IMR-90 (cell line): ENCODE measurements around the gene IGF1R. TPM values are rescaled to one million over a fixed set of nuclear protein-coding genes. Genes with fewer than 3 reads are reported as not detected.

ENCODE experiments used
- ATAC-seq: fragments of 200-7000 bp; cut with Tn5 transposase; 2 replicates; pipeline ENCODE4 v1.9.1; 2020; ENCODE audit warnings: low read depth, mild to moderate bottlenecking, moderate library complexity
- BruUV-seq: library from RNA; stranded (reverse); fragments of 400-500 nt; replicated peaks from 2 replicates; lab custom pipeline; 2021; lab: Mats Ljungman, UMichigan
- CTCF ChIA-PET: fragments of 300-600 bp; formaldehyde crosslinking; extraction: SDS; loops from one replicate; lab custom pipeline; 2021; ENCODE audit warnings: antibody characterized with exemption; lab: Yijun Ruan, JAX
- POLR2A ChIA-PET: fragments of 300-600 bp; sonication (Branson Sonifier 250); formaldehyde crosslinking; loops from one replicate; lab custom pipeline; 2022; ENCODE audit warnings: antibody characterized with exemption; ENCODE audit not compliant: unreplicated experiment; lab: Charles Lee
- DNase-seq: peaks from one replicate; pipeline ENCODE4 v3.0.0; 2013
- H2AFZ ChIP-seq: replicated peaks from 2 replicates; pipeline ENCODE3; 2013; ENCODE audit warnings: low read length, mild to moderate bottlenecking; ENCODE audit not compliant: poor library complexity
- H2AK5ac ChIP-seq: 2 replicates; pipeline ENCODE4 v1.6.1; 2013; ENCODE audit warnings: low read depth, low read length, inconsistent platforms
- H2AK9ac ChIP-seq: replicated peaks from 2 replicates; pipeline ENCODE3; 2013; ENCODE audit warnings: mild to moderate bottlenecking, low read depth, low read length, moderate library complexity; ENCODE audit not compliant: poor library complexity
- H2BK120ac ChIP-seq: 2 replicates; pipeline ENCODE4 v1.6.1; 2013; ENCODE audit warnings: low read depth, low read length, inconsistent platforms
- H2BK15ac ChIP-seq: 3 replicates; pipeline ENCODE4 v1.6.1; 2013; ENCODE audit warnings: low read depth, low read length, inconsistent platforms
- H2BK20ac ChIP-seq: 2 replicates; pipeline ENCODE4 v1.6.1; 2013; ENCODE audit warnings: low read depth, mild to moderate bottlenecking, inconsistent platforms, low read length, moderate library complexity
- H2BK5ac ChIP-seq: 2 replicates; pipeline ENCODE4 v1.6.1; 2013; ENCODE audit warnings: mild to moderate bottlenecking, low read depth, low read length, inconsistent platforms; ENCODE audit not compliant: poor library complexity, severe bottlenecking
- H3K14ac ChIP-seq: replicated peaks from 2 replicates; pipeline ENCODE4 v1.6.1; 2013; ENCODE audit warnings: low read depth, low read length, inconsistent platforms
- H3K18ac ChIP-seq: 2 replicates; pipeline ENCODE4 v1.6.1; 2013; ENCODE audit warnings: low read depth, low read length, control low read depth
- H3K23ac ChIP-seq: 2 replicates; pipeline ENCODE4 v1.6.1; 2013; ENCODE audit warnings: low read depth, low read length, inconsistent platforms
- H3K27ac ChIP-seq: 2 replicates; pipeline ENCODE4 v1.5.1; 2013; ENCODE audit warnings: mild to moderate bottlenecking, control low read depth, low read length; ENCODE audit not compliant: insufficient read depth
- H3K27me3 ChIP-seq: 2 replicates; pipeline ENCODE4 v1.6.1; 2013; ENCODE audit warnings: low read length; ENCODE audit not compliant: control insufficient read depth, insufficient read depth
- H3K36me3 ChIP-seq: 2 replicates; pipeline ENCODE4 v1.6.1; 2013; ENCODE audit warnings: low read length, mixed read lengths; ENCODE audit not compliant: control insufficient read depth, insufficient read depth
- H3K4ac ChIP-seq: 2 replicates; pipeline ENCODE4 v1.6.1; 2013; ENCODE audit warnings: low read depth, low read length, inconsistent platforms
- H3K4me1 ChIP-seq: 2 replicates; pipeline ENCODE4 v1.6.1; 2013; ENCODE audit warnings: low read length, mixed read lengths; ENCODE audit not compliant: control insufficient read depth, insufficient read depth
- H3K4me2 ChIP-seq: 2 replicates; pipeline ENCODE4 v1.6.1; 2013; ENCODE audit warnings: low read depth, mild to moderate bottlenecking, control low read depth, low read length, moderate library complexity
- H3K4me3 ChIP-seq: 2 replicates; pipeline ENCODE4 v1.5.1; 2013; ENCODE audit warnings: low read depth, mild to moderate bottlenecking, control low read depth, low read length, moderate library complexity; ENCODE audit not compliant: insufficient read depth
- H3K56ac ChIP-seq: 2 replicates; pipeline ENCODE4 v1.6.1; 2013; ENCODE audit warnings: low read length, inconsistent platforms; ENCODE audit not compliant: insufficient read depth; ENCODE audit errors: extremely low read depth
- H3K79me1 ChIP-seq, 2 experiments: 2 replicates each; pipeline ENCODE4 v1.6.1; 2013; ENCODE audit warnings: low read length in 2 of 2, inconsistent platforms in 1 of 2, low read depth in 1 of 2
- H3K9ac ChIP-seq: 2 replicates; pipeline ENCODE4 v1.6.1; 2013; ENCODE audit warnings: low read depth, low read length, control low read depth
- H3K9me1 ChIP-seq: 2 replicates; pipeline ENCODE4 v1.6.1; 2013; ENCODE audit warnings: low read length, inconsistent platforms; ENCODE audit not compliant: insufficient read depth
- H3K9me3 ChIP-seq: 2 replicates; pipeline ENCODE4 v1.6.1; 2013; ENCODE audit warnings: low read length; ENCODE audit not compliant: control insufficient read depth, insufficient read depth
- H4K20me1 ChIP-seq: 2 replicates; pipeline ENCODE4 v1.6.1; 2013; ENCODE audit warnings: low read length, inconsistent platforms; ENCODE audit not compliant: insufficient read depth
- H4K5ac ChIP-seq: 2 replicates; pipeline ENCODE4 v1.6.1; 2013; ENCODE audit warnings: mild to moderate bottlenecking, low read depth, low read length, control low read depth
- H4K8ac ChIP-seq, 2 experiments: 2 replicates each; pipeline ENCODE4 v1.6.1; 2013; ENCODE audit warnings: low read depth in 2 of 2, low read length in 2 of 2, control low read depth in 1 of 2, inconsistent platforms in 1 of 2
- H4K91ac ChIP-seq: 2 replicates; pipeline ENCODE4 v1.6.1; 2013; ENCODE audit warnings: low read depth, low read length, inconsistent platforms; ENCODE audit not compliant: insufficient read depth
- BHLHE40 ChIP-seq: fragments of 150-350 bp; IDR thresholded peaks from 2 replicates; pipeline ENCODE4 v1.6.1; 2016; ENCODE audit warnings: mild to moderate bottlenecking, low read depth, low read length
- CHD1 ChIP-seq: IDR thresholded peaks from 2 replicates; pipeline ENCODE4 v1.6.1; 2012; ENCODE audit warnings: low read depth, low read length, improper control_type of control experiment
- CTCF ChIP-seq: conservative IDR thresholded peaks from 2 replicates; pipeline ENCODE4 v1.5.1; 2012; ENCODE audit warnings: mild to moderate bottlenecking, low read depth, low read length, improper control_type of control experiment
- MAZ ChIP-seq: IDR thresholded peaks from 2 replicates; pipeline ENCODE4 v1.6.1; 2012; ENCODE audit warnings: low read depth, mild to moderate bottlenecking, low read length, improper control_type of control experiment, moderate library complexity, borderline replicate concordance
- MXI1 ChIP-seq: IDR thresholded peaks from 2 replicates; pipeline ENCODE4 v1.6.1; 2012; ENCODE audit warnings: low read depth, mild to moderate bottlenecking, low read length, moderate library complexity, borderline replicate concordance
- WGBS, 2 experiments: methylation state at CpG; one replicate each; pipeline versions ENCODE4 v1.1.5 to v1.1.7; 2013; ENCODE audit warnings: missing lambda C conversion rate in 2 of 2; ENCODE audit not compliant: insufficient read length in 1 of 2; ENCODE audit errors: extremely low coverage in 2 of 2; 5-methylcytosine and 5-hydroxymethylcytosine counted together
- dilution Hi-C: fragments of 300-500 bp; cut with HindIII; formaldehyde crosslinking; loops from one replicate; pipeline ENCODE4 v1.14.3; 2018; ENCODE audit warnings: low sequenced_read_pairs; ENCODE audit not compliant: unreplicated experiment
- in situ Hi-C: fragments of 300-500 bp; cut with MboI; formaldehyde crosslinking; loops from 3 replicates; pipeline ENCODE4 v1.14.3; 2019; ENCODE audit warnings: low sequenced_read_pairs, inconsistent platforms, mixed read lengths
- intact Hi-C: fragments of 100-400 bp; cut with micrococcal nuclease; formaldehyde crosslinking; loops from 2 replicates; pipeline ENCODE4 v1.10.0; 2022
- polyA plus RNA-seq, 3 experiments: library from polyadenylated mRNA; depleted of rRNA; stranded (reverse); fragments of >200 nt; gene quantifications; 2 replicates each; pipeline ENCODE4 v1.2.3, GENCODE V29; 2012; ENCODE audit warnings: low replicate concordance in 1 of 3
- total RNA-seq: library from RNA; depleted of rRNA; stranded (reverse); fragments of >200 nt; gene quantifications from 2 replicates; pipeline ENCODE4 v1.2.3, GENCODE V29; 2012

IGF1R gene
- total and polyA plus RNA-seq, 2 of the 4 experiments (the other 2 are of a cell fraction), result 24.0 to 24.9 TPM

GRCh38 chr15:98650417-98651035 is 2.2 kb downstream of the IGF1R start:
- no TSS peak for BruUV-seq
- H3K4me3 ChIP-seq, result peak overlapping the region; percentile 85
- peak overlapping the region; percentile 92 for H2BK5ac ChIP-seq
- H3K4me1 ChIP-seq, result peaks cover 6% of the 10 kb centered on the region
- peaks cover 46% of the 10 kb centered on the region for H4K20me1 ChIP-seq
- no peak overlapping the region for H2BK15ac ChIP-seq
- H3K9me1 ChIP-seq, result peaks cover 4% of the 10 kb centered on the region; the same call in 1 of the 2 replicates
- H3K27me3 ChIP-seq, result peaks cover 4% of the 10 kb centered on the region
- WGBS, 2 experiments, result 0% methylated on average over 1 of the region's 51 CpGs; no CpG with 5 or more reads in 1 of the 2 experiments
- peak overlapping the region; percentile 19 for H3K4ac ChIP-seq
- ChIA-PET CTCF (no interaction called here), POLR2A (no interaction called here)
- H2BK20ac ChIP-seq, result no peak overlapping the region
- H4K91ac ChIP-seq, result peak overlapping the region; percentile 38
- peak overlapping the region; percentile 29 to 62; a peak in 3 of 4 replicates for H4K8ac ChIP-seq
- H3K79me1 ChIP-seq, result peaks cover 0 to 17% of the 10 kb centered on the region in 2 experiments; a peak in 3 of 4 replicates
- peak overlapping the region; percentile 73 for H3K27ac ChIP-seq
- H3K4me2 ChIP-seq, result peak overlapping the region; percentile 64
- H4K5ac ChIP-seq, result peak overlapping the region; percentile 28
- H3K23ac ChIP-seq, result peak overlapping the region; percentile 90
- peak overlapping the region; percentile 11 for H3K18ac ChIP-seq
- intact Hi-C loops, result loop anchor here (1.0 to 5.0 kb wide), 3 partner anchors 77 to 426 kb away; no protein-coding TSS in a partner anchor
- TF ChIP-seq CTCF, result no peak
- peak; percentile 78; the same call in 1 of the 2 replicates for TF ChIP-seq MXI1
- peak; percentile 14; the same call in 1 of the 2 replicates for TF ChIP-seq MAZ
- TF ChIP-seq BHLHE40, result peak; percentile 69; the same call in 1 of the 2 replicates
- TF ChIP-seq CHD1, result peak; percentile 0; the same call in 1 of the 2 replicates
- dilution Hi-C loops, result no loop called here
- H3K36me3 ChIP-seq, result no peaks in the 10 kb centered on the region
- ATAC-seq, result no peak
- H3K56ac ChIP-seq, result peak overlapping the region; percentile 81
- peak overlapping the region; percentile 91 for H2AK9ac ChIP-seq
- H3K9me3 ChIP-seq, result no peaks in the 10 kb centered on the region
- H3K9ac ChIP-seq, result peak overlapping the region; percentile 85
- H2AK5ac ChIP-seq, result peak overlapping the region; percentile 26
- in situ Hi-C loops, result loop anchor here (10.0 kb wide), 1 partner anchor 424 kb away; no protein-coding TSS in a partner anchor
- H2AFZ ChIP-seq, result peak overlapping the region; percentile 83
- peak; percentile 39 for DNase-seq
- H2BK120ac ChIP-seq, result peak overlapping the region; percentile 73
- peak overlapping the region; percentile 11 for H3K14ac ChIP-seq
